GM23248 (cell line): Measurements from ENCODE around the gene TMEM161A.

Experiments
- EZH2 ChIP-seq: fragments of 200-600 bp; sonication (generic); IDR thresholded peaks from 2 replicates; pipeline ENCODE4 v1.6.1; 2018; ENCODE audit warnings: antibody characterized with exemption, mild to moderate bottlenecking; ENCODE audit not compliant: insufficient read depth, poor library complexity, severe bottlenecking
- EZH2phosphoT487 ChIP-seq: fragments of 200-600 bp; sonication (generic); IDR thresholded peaks from 2 replicates; pipeline ENCODE4 v1.6.1; 2018; ENCODE audit warnings: antibody characterized with exemption, moderate library complexity, mild to moderate bottlenecking, low read depth; ENCODE audit not compliant: insufficient read depth

- TF ChIP-seq EZH2 = no peak
- TF ChIP-seq EZH2phosphoT487 = no peak
Measured at GRCh38 chr19:19138109-19138981, at the start of gene TMEM161A.
